GM18870 (cell line): ENCODE results near the gene SPRR2G.
"Not testable (repeated sequence)": the region's sequence is repeated elsewhere in the genome, so short reads cannot be mapped to it uniquely, and the experiment has no call there.

Source experiments
- ATAC-seq: cut with Tn5 transposase; IDR thresholded peaks from one replicate; pipeline ENCODE4 v1.9.1; 2021; ENCODE audit warnings: moderate library complexity; ENCODE audit not compliant: unreplicated experiment

SPRR2G gene

GRCh38 chr1:153150846-153151245 is at the start of gene SPRR2G:
TSS of gene SPRR2G (minus strand) at chr1:153150890. CDS start at chr1:153150110, 780 bp downstream.
- ATAC-seq: no peak

- no peak for ATAC-seq
Observed at GRCh38 chr1:153195216-153195615, 44.5 kb upstream of the SPRR2G start.

- no peak for ATAC-seq
Observed at GRCh38 chr1:153194331-153195050, 43.8 kb upstream of the SPRR2G start.

GRCh38 chr1:153192697-153193096 is 42.0 kb upstream of the SPRR2G start:
- ATAC-seq: no peak

- no peak for ATAC-seq
Observed at GRCh38 chr1:153190373-153190772, 39.7 kb upstream of the SPRR2G start.

- ATAC-seq: not testable (repeated sequence)
Observed at GRCh38 chr1:153188301-153188700, 37.6 kb upstream of the SPRR2G start.

- no peak for ATAC-seq
Observed at GRCh38 chr1:153180556-153180955, 29.9 kb upstream of the SPRR2G start.

GRCh38 chr1:153178922-153179321 is 28.2 kb upstream of the SPRR2G start:
- no peak for ATAC-seq

GRCh38 chr1:153174624-153175023 is 23.9 kb upstream of the SPRR2G start:
- ATAC-seq: no peak

- no peak for ATAC-seq
Observed at GRCh38 chr1:153168686-153169085, 18.0 kb upstream of the SPRR2G start.

- ATAC-seq: no peak
Observed at GRCh38 chr1:153155541-153155940, 4.9 kb upstream of the SPRR2G start.

GRCh38 chr1:153152481-153152880 is 1.8 kb upstream of the SPRR2G start:
- ATAC-seq: no peak

- no peak for ATAC-seq
Observed at GRCh38 chr1:153141377-153141776, 9.3 kb downstream of the SPRR2G start.

GRCh38 chr1:153140484-153140883 is 10.2 kb downstream of the SPRR2G start:
- ATAC-seq: no peak

- ATAC-seq: no peak
Observed at GRCh38 chr1:153133743-153134142, 16.9 kb downstream of the SPRR2G start.

GRCh38 chr1:153133267-153133666 is 17.4 kb downstream of the SPRR2G start:
- no peak for ATAC-seq

- not testable (repeated sequence) for ATAC-seq
Observed at GRCh38 chr1:153128688-153129087, 22.0 kb downstream of the SPRR2G start.

- ATAC-seq: no peak
Observed at GRCh38 chr1:153127296-153127695, 23.4 kb downstream of the SPRR2G start.

GRCh38 chr1:153125536-153125935 is 25.2 kb downstream of the SPRR2G start:
- ATAC-seq: no peak

- ATAC-seq: not testable (repeated sequence)
Observed at GRCh38 chr1:153123793-153124192, 26.9 kb downstream of the SPRR2G start.

- no peak for ATAC-seq
Observed at GRCh38 chr1:153122831-153123421, 27.8 kb downstream of the SPRR2G start.

- no peak for ATAC-seq
Observed at GRCh38 chr1:153120945-153121344, 29.7 kb downstream of the SPRR2G start.
